ENCODE measurements around the gene ENGASE.

GRCh38 chr17:79054200-79054960 is 20.2 kb upstream of the ENGASE start:
- TF ChIP-seq CTCF (IDR thresholded peaks at IDR 0.05; ENCODE audit: insufficient read depth, low read depth, low read length) (no peak), EZH2 (IDR thresholded peaks at IDR 0.05; ENCODE audit: insufficient read depth, low read length) (no peak)
